GM18858 (cell line): ENCODE results near the gene SREK1IP1.

Experiments used
- ATAC-seq: cut with Tn5 transposase; IDR thresholded peaks from one replicate; pipeline ENCODE4 v1.9.1; 2021; ENCODE audit not compliant: unreplicated experiment

SREK1IP1 gene

GRCh38 chr5:64768358-64769312 lies at the start of gene SREK1IP1, which contains the start of gene CWC27:
Gene SREK1IP1, minus strand, starts transcription at chr5:64768691. Its CDS starts 174 bp downstream, at chr5:64768517.
Gene CWC27, plus strand, starts transcription at chr5:64768930. Its CDS starts 217 bp downstream, at chr5:64769147.
- peak; percentile 95 for ATAC-seq

GRCh38 chr5:64818245-64818644 lies 49.8 kb upstream of the SREK1IP1 start:
- ATAC-seq, result no peak

- ATAC-seq, result peak; percentile 95
These were observed 45.6 kb upstream of the SREK1IP1 start for GRCh38 chr5:64814073-64814472.

- no peak for ATAC-seq
These were observed 42.7 kb upstream of the SREK1IP1 start for GRCh38 chr5:64811050-64811640.

- no peak for ATAC-seq
These were observed 39.0 kb upstream of the SREK1IP1 start for GRCh38 chr5:64807520-64807919.

- no peak for ATAC-seq
These were observed 38.0 kb upstream of the SREK1IP1 start for GRCh38 chr5:64806537-64806936.

GRCh38 chr5:64800926-64801325 lies 32.4 kb upstream of the SREK1IP1 start:
- no peak for ATAC-seq

- no peak for ATAC-seq
These were observed 27.8 kb upstream of the SREK1IP1 start for GRCh38 chr5:64796301-64796700.

GRCh38 chr5:64794053-64794770 lies 25.7 kb upstream of the SREK1IP1 start:
- no peak for ATAC-seq

GRCh38 chr5:64792469-64792868 lies 24.0 kb upstream of the SREK1IP1 start:
- ATAC-seq, result no peak

GRCh38 chr5:64790210-64790609 lies 21.7 kb upstream of the SREK1IP1 start:
- no peak for ATAC-seq

GRCh38 chr5:64789457-64789856 lies 21.0 kb upstream of the SREK1IP1 start:
- ATAC-seq, result no peak

GRCh38 chr5:64788156-64788555 lies 19.7 kb upstream of the SREK1IP1 start:
- no peak for ATAC-seq

- ATAC-seq, result no peak
These were observed 17.9 kb upstream of the SREK1IP1 start for GRCh38 chr5:64786372-64786771.

GRCh38 chr5:64784451-64785025 lies 16.0 kb upstream of the SREK1IP1 start:
- ATAC-seq, result peak; percentile 87

GRCh38 chr5:64775291-64775690 lies 6.8 kb upstream of the SREK1IP1 start:
- no peak for ATAC-seq

GRCh38 chr5:64773533-64773932 lies 5.0 kb upstream of the SREK1IP1 start:
- ATAC-seq, result peak; percentile 46

- ATAC-seq, result no peak
These were observed 3.2 kb upstream of the SREK1IP1 start for GRCh38 chr5:64771736-64772135.

GRCh38 chr5:64769855-64770254 lies 1.4 kb upstream of the SREK1IP1 start:
- ATAC-seq, result no peak

GRCh38 chr5:64767959-64768357 lies 533 bp downstream of the SREK1IP1 start:
- ATAC-seq, result no peak

GRCh38 chr5:64766941-64767340 lies 1.6 kb downstream of the SREK1IP1 start:
- ATAC-seq, result no peak
